GM13977 (cell line): ENCODE data around the gene HPSE2.

Experiments used
- DNase-seq: peaks from one replicate; pipeline ENCODE4 v3.0.0; 2012; ENCODE audit warnings: low spot score
- CTCF ChIP-seq: IDR thresholded peaks from 2 replicates; pipeline ENCODE4 v1.5.1; 2012; ENCODE audit warnings: mild to moderate bottlenecking, control low read depth; ENCODE audit not compliant: insufficient read depth; ENCODE audit errors: extremely low read depth, missing control alignments
- in situ Hi-C: fragments of 300-500 bp; cut with MboI; formaldehyde crosslinking; loops from one replicate; pipeline ENCODE4 v1.12.0; 2022; ENCODE audit warnings: low sequenced_read_pairs, low pct_unique_long_range_greater_than_20kb, mixed read lengths, inconsistent platforms; ENCODE audit not compliant: unreplicated experiment

Gene HPSE2

GRCh38 chr10:98924526-98924925 lies 311.1 kb downstream of the HPSE2 start:
- DNase-seq = no peak

GRCh38 chr10:98921316-98921715 lies 314.3 kb downstream of the HPSE2 start:
- DNase-seq = no peak
- in situ Hi-C loops = no loop called here

More at GRCh38 chr10:98924526-98924925, 311.1 kb downstream of the HPSE2 start:
- no peak for TF ChIP-seq CTCF
- in situ Hi-C loops = no loop called here

GRCh38 chr10:98920807-98921206 lies 314.8 kb downstream of the HPSE2 start:
- DNase-seq = no peak
- in situ Hi-C loops = no loop called here

More at GRCh38 chr10:98921316-98921715, 314.3 kb downstream of the HPSE2 start:
- no peak for TF ChIP-seq CTCF

GRCh38 chr10:98920360-98920759 lies 315.3 kb downstream of the HPSE2 start:
- TF ChIP-seq CTCF = no peak
- in situ Hi-C loops = no loop called here
- no peak for DNase-seq

More at GRCh38 chr10:98920807-98921206, 314.8 kb downstream of the HPSE2 start:
- TF ChIP-seq CTCF = no peak

- in situ Hi-C loops = no loop called here
- no peak for DNase-seq
- TF ChIP-seq CTCF = no peak
Observed at GRCh38 chr10:98919899-98920298, 315.8 kb downstream of the HPSE2 start.

- DNase-seq = no peak
- no peak for TF ChIP-seq CTCF
- in situ Hi-C loops = no loop called here
Observed at GRCh38 chr10:98917828-98918227, 317.8 kb downstream of the HPSE2 start.
